NCI-H526 (cell line): ENCODE measurements around the gene ARHGAP4.
A peak's percentile ranks its signal among the peaks of the same experiment; 100 is the strongest.

ENCODE experiments used
- DNase-seq, 2 experiments: peaks; one replicate each; lab custom pipeline; 2025; lab: John Stamatoyannopoulos, UW

ARHGAP4 gene

GRCh38 chrX:153882086-153882498 is 44.0 kb downstream of the ARHGAP4 start:
- DNase-seq = no peak

- no peak for DNase-seq
Observed at GRCh38 chrX:153881281-153881680, 44.8 kb downstream of the ARHGAP4 start.

GRCh38 chrX:153880440-153880815 is 45.6 kb downstream of the ARHGAP4 start:
- no peak for DNase-seq

GRCh38 chrX:153879741-153880439 is 46.2 kb downstream of the ARHGAP4 start:
- no peak for DNase-seq

- DNase-seq = peak in 1 of 2 experiments; percentile 51
Observed at GRCh38 chrX:153878969-153879653, 47.0 kb downstream of the ARHGAP4 start.

GRCh38 chrX:153878345-153878744 is 47.7 kb downstream of the ARHGAP4 start:
- no peak for DNase-seq

- DNase-seq = no peak
Observed at GRCh38 chrX:153877571-153878261, 48.3 kb downstream of the ARHGAP4 start.

- DNase-seq = no peak
Observed at GRCh38 chrX:153876112-153876491, 50.0 kb downstream of the ARHGAP4 start.

- DNase-seq = peak in 1 of 2 experiments; percentile 62
Observed at GRCh38 chrX:153875391-153876111, 50.5 kb downstream of the ARHGAP4 start.

GRCh38 chrX:153874366-153875125 is 51.5 kb downstream of the ARHGAP4 start:
- no peak for DNase-seq

GRCh38 chrX:153874085-153874365 is 52.0 kb downstream of the ARHGAP4 start:
- no peak for DNase-seq

- no peak for DNase-seq
Observed at GRCh38 chrX:153873282-153874084, 52.6 kb downstream of the ARHGAP4 start.

GRCh38 chrX:153871946-153872878 is 53.9 kb downstream of the ARHGAP4 start:
- no peak for DNase-seq

- no peak for DNase-seq
Observed at GRCh38 chrX:153871451-153871850, 54.6 kb downstream of the ARHGAP4 start.

GRCh38 chrX:153870791-153871360 is 55.2 kb downstream of the ARHGAP4 start:
- no peak for DNase-seq

- no peak for DNase-seq
Observed at GRCh38 chrX:153870288-153870690, 55.8 kb downstream of the ARHGAP4 start.

GRCh38 chrX:153869473-153870287 is 56.4 kb downstream of the ARHGAP4 start:
- DNase-seq = no peak

GRCh38 chrX:153868576-153869472 is 57.2 kb downstream of the ARHGAP4 start:
- no peak for DNase-seq
